AG10803 (cell line): ENCODE data around the gene EIF2B2.
"Not testable (repeated sequence)": the region's sequence is repeated elsewhere in the genome, so short reads cannot be mapped to it uniquely, and the experiment has no call there.

Source experiments
- DNase-seq: peaks from one replicate; pipeline ENCODE4 v3.0.0; 2010; ENCODE audit warnings: low read depth
- H3K4me3 ChIP-seq: 2 replicates; pipeline ENCODE4 v1.5.1; 2011; ENCODE audit warnings: mild to moderate bottlenecking, low read length, control low read depth
- CTCF ChIP-seq: conservative IDR thresholded peaks from 2 replicates; pipeline ENCODE4 v1.5.1; 2011; ENCODE audit warnings: mild to moderate bottlenecking, low read length, control low read depth, inconsistent platforms

Gene EIF2B2

DNA sequence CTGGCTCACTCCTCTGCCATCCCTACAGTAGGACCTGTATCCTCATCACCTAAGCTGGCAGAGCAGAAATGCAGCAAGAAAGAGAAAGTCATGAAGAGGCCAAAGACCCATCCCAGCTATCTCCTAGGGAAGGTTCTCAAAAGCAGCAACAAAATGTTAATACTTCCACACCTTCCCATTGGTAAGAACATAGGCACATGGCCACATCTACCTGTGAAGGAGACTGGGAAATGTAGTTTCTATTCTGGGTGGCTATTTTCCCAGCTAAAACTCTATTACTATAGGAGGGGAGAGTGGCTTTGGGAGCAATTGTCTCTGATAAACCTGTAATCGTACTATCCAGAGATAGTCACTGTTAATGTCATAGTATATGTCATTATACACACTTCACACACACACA, 13.7 kb upstream of the EIF2B2 start:
- no peak for TF ChIP-seq CTCF
- no peak for DNase-seq
- H3K4me3 ChIP-seq, result no peak overlapping the region

DNA sequence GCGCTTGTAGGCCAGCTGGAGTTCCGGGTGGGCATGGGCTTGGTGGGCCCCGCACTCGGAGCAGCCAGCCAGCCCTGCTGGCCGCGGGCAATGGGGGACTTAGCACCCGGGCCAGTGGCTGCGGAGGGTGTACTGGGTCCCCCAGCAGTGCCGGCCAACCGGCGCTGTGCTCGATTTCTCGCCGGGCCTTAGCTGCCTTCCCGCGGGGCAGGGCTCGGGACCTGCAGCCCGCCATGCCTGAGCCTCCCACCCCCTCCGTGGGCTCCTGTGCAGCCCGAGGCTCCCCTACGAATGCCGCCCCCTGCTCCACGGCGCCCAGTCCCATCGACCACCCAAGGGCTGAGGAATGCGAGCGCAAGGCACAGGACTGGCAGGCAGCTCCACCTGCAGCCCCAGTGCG, 8.5 kb upstream of the EIF2B2 start:
- not testable (repeated sequence) for H3K4me3 ChIP-seq, DNase-seq

DNA sequence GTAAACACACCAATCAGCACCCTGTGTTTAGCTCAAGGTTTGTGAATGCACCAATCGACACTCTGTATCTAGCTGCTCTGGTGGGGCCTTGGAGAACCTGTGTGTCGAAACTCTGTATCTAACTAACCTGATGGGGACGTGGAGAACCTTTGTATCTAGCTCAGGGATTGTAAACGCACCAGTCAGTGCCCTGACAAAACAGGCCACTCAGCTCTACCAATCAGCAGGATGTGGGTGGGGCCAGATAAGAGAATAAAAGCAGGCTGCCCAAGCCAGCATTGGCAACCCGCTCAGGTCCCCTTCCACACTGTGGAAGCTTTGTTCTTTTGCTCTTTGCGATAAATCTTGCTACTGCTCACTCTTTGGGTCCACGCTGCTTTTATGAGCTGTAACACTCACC, 6.9 kb upstream of the EIF2B2 start:
- not testable (repeated sequence) for DNase-seq, H3K4me3 ChIP-seq

GRCh38 chr14:75001261-75001660, 1.5 kb upstream of the EIF2B2 start:
- TF ChIP-seq CTCF, result no peak

DNA sequence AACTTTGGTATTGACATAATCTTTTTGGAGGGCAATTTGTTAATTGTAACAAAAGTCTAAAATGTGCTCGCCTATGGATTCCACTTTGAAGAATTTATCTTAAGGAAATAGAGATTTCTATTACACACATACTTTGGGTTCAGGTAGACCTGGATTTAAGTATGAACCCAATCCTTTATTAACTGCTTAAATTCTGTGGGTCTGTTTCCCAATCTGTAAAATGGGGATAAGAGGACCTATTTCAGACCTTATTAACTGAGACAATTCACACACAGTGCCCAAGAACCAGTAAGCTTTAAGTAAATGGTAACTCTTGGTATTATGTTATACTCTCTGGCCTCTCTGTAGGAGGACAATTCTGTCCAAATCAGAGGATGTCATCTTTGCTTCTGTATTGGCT, 822 bp upstream of the EIF2B2 start:
- H3K4me3 ChIP-seq, result peak overlapping the region; percentile 93
- TF ChIP-seq CTCF, result no peak
- no peak for DNase-seq

More at GRCh38 chr14:75001261-75001660, 1.5 kb upstream of the EIF2B2 start:
- no peak for DNase-seq
- H3K4me3 ChIP-seq, result no peak overlapping the region

- DNase-seq, result no peak
- H3K4me3 ChIP-seq, result peak overlapping the region; percentile 93
- no peak for TF ChIP-seq CTCF
Measured at GRCh38 chr14:75003250-75004027, 718 bp downstream of the EIF2B2 start.

GRCh38 chr14:75005357-75005756, 2.6 kb downstream of the EIF2B2 start:
- H3K4me3 ChIP-seq, result no peak overlapping the region
- no peak for TF ChIP-seq CTCF
- no peak for DNase-seq

DNA sequence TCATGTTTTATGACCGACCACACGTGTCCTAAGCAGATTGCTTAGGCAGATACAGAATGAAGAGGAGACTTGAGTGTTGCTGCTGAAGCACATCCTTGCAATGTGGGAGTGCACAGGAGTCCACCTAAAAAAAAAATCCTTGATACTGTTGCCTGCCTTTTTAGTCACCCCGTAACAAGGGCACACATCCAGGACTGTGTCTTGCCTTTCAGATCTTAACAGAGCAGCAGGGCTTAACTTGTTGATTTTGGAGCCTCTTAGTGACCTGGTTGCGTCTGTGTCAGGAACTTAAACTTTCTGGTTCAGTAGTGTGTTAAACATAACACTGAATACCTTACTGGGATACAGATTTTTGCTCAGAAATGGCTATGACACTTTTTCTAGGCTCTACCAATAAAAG, 6.5 kb downstream of the EIF2B2 start:
- no peak for DNase-seq
- TF ChIP-seq CTCF, result no peak
- no peak overlapping the region for H3K4me3 ChIP-seq
